ENCODE data around the gene GDPD2.

Gene GDPD2

GRCh38 chrX:70478526-70479245, 55.6 kb downstream of the GDPD2 start:
- TF ChIP-seq TAF1 (IDR thresholded peaks at IDR 0.05; ENCODE audit: borderline replicate concordance, insufficient read depth, low read length), result no peak
- TF ChIP-seq REST (IDR thresholded peaks at IDR 0.05; ENCODE audit: insufficient read depth in 1 of 2, low read depth in 2 of 2, low read length in 2 of 2), result no peak
- TF ChIP-seq POLR2AphosphoS5 (IDR thresholded peaks at IDR 0.05; ENCODE audit: low read depth, low read length), result no peak
- no peak for TF ChIP-seq SIN3A (IDR thresholded peaks at IDR 0.05; ENCODE audit: borderline replicate concordance, insufficient read depth, low read length)
- no peak for TF ChIP-seq FOXP2 (optimal IDR thresholded peaks at IDR 0.05; ENCODE audit: borderline replicate concordance, extremely low read depth, extremely low read length, insufficient read depth)

- TF ChIP-seq FOXP2 (optimal IDR thresholded peaks at IDR 0.05; ENCODE audit: borderline replicate concordance, extremely low read depth, extremely low read length, insufficient read depth), result no peak
- TF ChIP-seq TAF1 (IDR thresholded peaks at IDR 0.05; ENCODE audit: borderline replicate concordance, insufficient read depth, low read length), result no peak
- no peak for TF ChIP-seq POLR2AphosphoS5 (IDR thresholded peaks at IDR 0.05; ENCODE audit: low read depth, low read length)
- TF ChIP-seq SIN3A (IDR thresholded peaks at IDR 0.05; ENCODE audit: borderline replicate concordance, insufficient read depth, low read length), result no peak
- TF ChIP-seq REST (IDR thresholded peaks at IDR 0.05; ENCODE audit: insufficient read depth in 1 of 2, low read depth in 2 of 2, low read length in 2 of 2), result no peak
Observed at GRCh38 chrX:70479247-70479921, 56.3 kb downstream of the GDPD2 start.

GRCh38 chrX:70479922-70480659, 57.0 kb downstream of the GDPD2 start:
- TF ChIP-seq POLR2AphosphoS5 (IDR thresholded peaks at IDR 0.05; ENCODE audit: low read depth, low read length) (no peak), FOXP2 (optimal IDR thresholded peaks at IDR 0.05; ENCODE audit: borderline replicate concordance, extremely low read depth, extremely low read length, insufficient read depth) (no peak), REST (IDR thresholded peaks at IDR 0.05; ENCODE audit: insufficient read depth in 1 of 2, low read depth in 2 of 2, low read length in 2 of 2) (no peak), TAF1 (IDR thresholded peaks at IDR 0.05; ENCODE audit: borderline replicate concordance, insufficient read depth, low read length) (no peak), SIN3A (IDR thresholded peaks at IDR 0.05; ENCODE audit: borderline replicate concordance, insufficient read depth, low read length) (no peak)

GRCh38 chrX:70480660-70481018, 57.5 kb downstream of the GDPD2 start:
- TF ChIP-seq SIN3A (IDR thresholded peaks at IDR 0.05; ENCODE audit: borderline replicate concordance, insufficient read depth, low read length) (no peak), FOXP2 (optimal IDR thresholded peaks at IDR 0.05; ENCODE audit: borderline replicate concordance, extremely low read depth, extremely low read length, insufficient read depth) (no peak), POLR2AphosphoS5 (IDR thresholded peaks at IDR 0.05; ENCODE audit: low read depth, low read length) (no peak), REST (IDR thresholded peaks at IDR 0.05; ENCODE audit: insufficient read depth in 1 of 2, low read depth in 2 of 2, low read length in 2 of 2) (no peak), TAF1 (IDR thresholded peaks at IDR 0.05; ENCODE audit: borderline replicate concordance, insufficient read depth, low read length) (no peak)

Measured in PFSK-1 (cell line).